ENCODE measurements around the gene RCAN1.
A peak's percentile ranks its signal among the peaks of the same experiment; 100 is the strongest.
"Not testable (repeated sequence)": the region's sequence is repeated elsewhere in the genome, so short reads cannot be mapped to it uniquely, and the experiment has no call there.

RCAN1 gene

GRCh38 chr21:34621434-34622350 is 6.8 kb upstream of the RCAN1 start:
- no peak for DNase-seq (ENCODE audit: low read depth in 1 of 2, low spot score in 1 of 2)

GRCh38 chr21:34619841-34620665 is 5.1 kb upstream of the RCAN1 start:
- DNase-seq (ENCODE audit: low read depth in 1 of 2, low spot score in 1 of 2), result no peak

DNA sequence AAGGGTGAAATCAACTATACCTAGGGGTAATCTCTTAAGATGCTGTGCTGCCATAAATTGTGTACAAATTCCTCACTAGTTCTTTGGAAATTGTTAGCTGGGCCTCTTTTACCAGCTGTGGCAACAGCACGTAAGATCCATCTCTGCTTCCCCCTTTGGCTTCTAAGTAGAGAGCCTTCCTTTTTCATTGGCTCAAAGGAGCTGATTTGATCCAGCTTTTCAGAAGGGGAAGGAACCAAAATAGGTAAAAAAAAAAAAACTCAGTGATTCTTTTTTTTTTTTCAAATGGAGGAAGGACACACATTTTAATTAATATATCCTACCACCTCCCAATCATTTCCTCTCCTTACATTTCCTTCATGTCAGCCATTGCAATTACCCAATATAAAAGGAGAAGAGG is 4.0 kb upstream of the RCAN1 start:
- DNase-seq (ENCODE audit: low read depth in 1 of 2, low spot score in 1 of 2), result no peak

DNA sequence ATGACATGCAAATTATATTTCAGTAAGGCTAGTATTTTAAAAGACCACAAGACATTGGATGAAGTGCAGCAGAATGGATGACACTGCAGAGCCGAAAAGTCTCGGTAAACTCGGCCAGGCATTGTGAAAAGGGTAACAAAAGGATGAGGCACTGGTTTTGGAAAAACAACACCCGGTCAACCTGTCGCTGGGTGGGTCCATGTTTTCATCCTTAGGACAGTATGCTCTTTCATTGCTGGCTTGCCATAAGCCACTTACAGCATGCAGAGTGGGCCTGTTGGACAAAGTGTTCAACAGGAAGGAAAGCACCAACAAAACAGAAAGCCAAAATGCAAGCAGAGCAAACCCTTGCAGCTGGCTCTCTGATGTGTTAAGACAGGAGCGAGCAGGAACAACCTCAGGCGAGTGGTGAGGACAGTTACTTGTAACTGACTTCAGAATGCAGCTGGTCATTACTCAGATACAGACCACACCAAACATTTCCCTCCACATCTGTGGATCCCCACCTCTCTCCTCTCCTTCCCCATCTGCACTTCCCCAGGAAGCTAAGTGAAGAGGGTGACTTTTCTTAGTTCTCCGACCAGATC is 2.9 kb upstream of the RCAN1 start:
- no peak for DNase-seq (ENCODE audit: low read depth in 1 of 2, low spot score in 1 of 2)

GRCh38 chr21:34615487-34615814 is 538 bp upstream of the RCAN1 start:
- DNase-seq (ENCODE audit: low read depth in 1 of 2, low spot score in 1 of 2), result no peak

DNA sequence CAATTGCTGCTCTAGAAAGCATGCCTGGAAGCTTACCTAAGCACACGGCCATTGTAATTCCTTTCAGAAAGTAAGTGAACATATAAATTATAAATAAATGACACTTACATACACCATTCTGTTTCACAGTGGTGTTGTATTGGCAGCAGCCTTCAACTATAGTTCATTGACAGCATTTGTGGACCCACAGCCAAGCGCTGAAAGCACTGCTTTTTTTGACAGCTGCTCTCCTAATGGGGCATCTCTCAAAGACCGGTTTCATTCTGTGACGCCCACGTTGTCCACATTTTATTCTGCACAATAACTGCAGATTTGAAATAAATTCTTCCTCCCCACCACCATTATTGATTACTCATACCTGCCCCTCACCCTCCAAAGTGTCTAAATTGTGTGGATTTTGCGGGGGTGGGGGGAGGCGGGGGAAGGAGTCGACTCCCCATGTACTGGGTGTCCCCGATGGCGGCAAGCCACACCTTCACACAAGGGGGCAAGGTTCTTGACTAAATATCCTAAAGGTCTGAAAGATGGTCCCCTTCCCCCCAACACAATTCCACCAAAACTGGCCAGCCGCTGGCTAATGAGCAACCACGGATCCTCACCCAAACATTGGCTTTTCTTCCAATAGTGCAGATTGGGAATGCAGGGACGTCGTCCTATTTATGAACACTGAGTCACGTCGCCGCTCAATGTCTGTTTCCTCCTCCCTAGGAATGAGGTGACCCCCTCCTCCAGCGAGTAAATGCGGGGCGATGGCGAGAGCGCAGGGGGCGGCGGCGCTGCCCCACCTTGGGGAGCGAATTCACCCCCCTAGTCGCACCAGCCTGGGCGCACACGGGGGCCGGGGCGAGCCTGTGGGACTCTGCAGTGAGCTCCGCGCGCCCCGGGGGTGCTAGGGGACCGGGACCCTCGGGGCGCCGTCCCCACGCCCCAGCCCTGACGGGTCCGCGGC is 960 bp downstream of the RCAN1 start:
- DNase-seq (ENCODE audit: low read depth in 1 of 2, low spot score in 1 of 2), result no peak

DNA sequence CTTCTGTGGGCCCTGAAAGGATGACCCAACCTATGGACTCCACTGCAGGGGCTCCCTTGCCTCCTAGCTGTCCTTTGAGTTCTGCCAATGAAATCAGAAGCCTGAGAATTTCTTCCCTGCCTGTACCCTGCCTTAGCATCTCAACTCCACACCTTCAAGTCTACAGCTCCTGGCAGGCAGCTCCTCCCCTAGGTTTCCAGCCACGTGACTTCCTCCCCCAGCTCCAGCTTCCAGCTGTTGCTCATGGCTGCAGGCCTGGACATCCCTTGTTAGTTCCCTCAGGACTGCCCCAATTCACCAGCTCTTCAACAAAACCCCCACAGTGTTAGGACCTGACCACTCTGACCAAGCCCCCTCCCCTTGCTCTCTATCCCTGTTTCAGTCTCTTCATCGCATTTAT is 2.4 kb downstream of the RCAN1 start:
- no peak for DNase-seq (ENCODE audit: low read depth in 1 of 2, low spot score in 1 of 2)

DNA sequence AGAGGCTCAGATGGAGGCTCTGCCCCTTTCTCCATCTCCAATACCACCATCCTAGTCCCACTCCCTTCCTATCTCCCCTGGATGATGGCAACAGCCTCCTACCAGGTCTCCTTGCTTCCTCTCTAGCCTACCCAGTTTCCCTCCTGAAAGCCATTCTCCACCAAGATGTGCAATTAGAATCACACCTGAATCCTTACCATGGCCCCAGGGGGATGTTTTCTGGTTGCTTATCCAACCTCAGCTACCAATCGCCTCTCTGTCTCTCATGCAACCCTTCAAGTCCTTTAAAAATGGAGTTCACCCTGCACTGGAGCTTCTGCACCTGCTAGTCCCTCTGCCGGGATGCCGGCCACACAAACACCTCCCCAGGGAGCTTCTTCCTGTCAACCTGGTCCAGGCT is 2.9 kb downstream of the RCAN1 start:
- DNase-seq (ENCODE audit: low read depth in 1 of 2, low spot score in 1 of 2), result no peak

DNA sequence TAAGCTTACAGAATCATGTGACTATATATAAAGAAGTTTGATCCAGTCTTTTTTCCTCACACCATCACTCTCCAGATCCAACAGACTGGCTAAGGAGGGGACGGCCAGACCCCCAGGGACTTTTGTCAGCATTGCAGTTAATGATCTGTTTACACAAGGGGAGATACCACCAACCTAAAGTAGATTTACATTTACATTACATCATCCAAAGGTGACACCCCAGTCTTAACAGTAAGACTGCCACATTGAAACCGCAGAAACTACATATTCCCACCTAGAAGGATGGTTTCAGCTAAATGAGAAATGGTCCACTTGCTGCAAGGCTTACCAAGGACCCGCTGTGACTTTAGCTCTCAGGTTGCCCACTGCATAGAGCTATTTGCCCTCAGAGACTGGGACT is 3.4 kb downstream of the RCAN1 start:
- no peak for DNase-seq (ENCODE audit: low read depth in 1 of 2, low spot score in 1 of 2)

- DNase-seq (ENCODE audit: low read depth in 1 of 2, low spot score in 1 of 2), result no peak
Measured at GRCh38 chr21:34609933-34610549, 4.9 kb downstream of the RCAN1 start.

DNA sequence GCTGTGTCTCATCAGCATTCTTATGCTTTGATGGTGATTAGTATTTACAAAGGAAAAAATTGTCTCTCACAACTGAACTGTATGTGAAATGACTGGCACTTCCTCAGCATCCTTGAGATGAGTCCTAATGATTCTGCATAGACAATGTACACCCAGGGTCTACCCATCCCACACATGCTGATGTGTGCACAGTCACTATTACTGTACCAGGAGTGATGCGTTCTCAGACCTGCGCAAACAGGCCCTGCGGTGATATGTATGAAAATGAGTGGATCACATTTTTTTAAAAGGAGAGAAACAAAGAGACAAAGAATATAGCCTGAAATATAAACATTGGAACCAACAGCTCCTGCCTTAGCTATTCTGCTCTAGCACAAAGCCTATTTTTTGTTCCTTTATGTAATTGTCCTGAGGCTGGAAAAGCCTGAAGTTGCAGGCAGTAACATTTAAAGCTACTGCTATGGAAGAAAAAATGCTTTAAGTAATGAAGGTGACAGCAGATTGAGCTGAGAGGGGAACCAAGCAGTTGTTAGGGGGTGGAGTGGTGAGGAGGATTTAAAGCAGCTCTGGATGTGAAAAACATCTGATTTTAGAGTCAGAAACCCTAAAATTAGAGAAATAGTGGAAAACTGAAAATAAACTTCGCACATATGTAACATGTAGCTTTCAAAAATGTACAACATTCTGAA is 5.5 kb downstream of the RCAN1 start:
- no peak for DNase-seq (ENCODE audit: low read depth in 1 of 2, low spot score in 1 of 2)

DNA sequence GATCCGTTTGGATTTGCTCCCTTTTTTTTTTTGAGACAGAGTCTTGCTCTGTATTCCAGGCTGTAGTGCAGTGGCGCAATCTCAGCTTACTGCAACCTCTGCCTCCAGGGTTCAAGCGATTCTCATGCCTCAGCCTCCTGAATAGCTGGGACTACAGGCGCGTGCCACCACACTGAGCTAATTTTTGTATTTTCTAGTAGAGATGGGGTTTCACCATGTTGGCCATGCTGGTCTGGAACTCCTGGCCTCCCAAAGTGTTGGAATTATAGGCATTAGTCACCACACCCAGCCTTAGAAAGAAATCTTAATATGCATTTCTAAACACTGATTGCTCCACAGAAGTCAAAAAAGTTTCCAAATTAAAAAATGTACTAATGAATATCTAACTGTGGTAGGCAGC is 7.5 kb downstream of the RCAN1 start:
- not testable (repeated sequence) for DNase-seq (ENCODE audit: low read depth in 1 of 2, low spot score in 1 of 2)

GRCh38 chr21:34606621-34607020 is 8.3 kb downstream of the RCAN1 start:
- no peak for DNase-seq (ENCODE audit: low read depth in 1 of 2, low spot score in 1 of 2)

- DNase-seq (ENCODE audit: low read depth in 1 of 2, low spot score in 1 of 2), result no peak
Measured at GRCh38 chr21:34606051-34606450, 8.9 kb downstream of the RCAN1 start.

- DNase-seq (ENCODE audit: low read depth in 1 of 2, low spot score in 1 of 2), result not testable (repeated sequence)
Measured at GRCh38 chr21:34604956-34605355, 10.0 kb downstream of the RCAN1 start.

GRCh38 chr21:34604556-34604955 is 10.4 kb downstream of the RCAN1 start:
- DNase-seq (ENCODE audit: low read depth in 1 of 2, low spot score in 1 of 2), result no peak

- DNase-seq (ENCODE audit: low read depth in 1 of 2, low spot score in 1 of 2), result no peak
Measured at GRCh38 chr21:34603710-34604057, 11.2 kb downstream of the RCAN1 start.

- peak; percentile 32 to 54 for DNase-seq (ENCODE audit: low read depth in 1 of 2, low spot score in 1 of 2)
Measured at GRCh38 chr21:34603002-34603709, 11.8 kb downstream of the RCAN1 start.

GRCh38 chr21:34602061-34602460 is 12.9 kb downstream of the RCAN1 start:
- DNase-seq (ENCODE audit: low read depth in 1 of 2, low spot score in 1 of 2), result no peak
